IPS DF 19.7 (cell line): ENCODE results near the gene DOK3.

Source experiments
- DNase-seq: peaks from one replicate; pipeline ENCODE4 v3.0.0-alpha.2; 2013; ENCODE audit warnings: low read depth, low spot score

DOK3 gene

DNA sequence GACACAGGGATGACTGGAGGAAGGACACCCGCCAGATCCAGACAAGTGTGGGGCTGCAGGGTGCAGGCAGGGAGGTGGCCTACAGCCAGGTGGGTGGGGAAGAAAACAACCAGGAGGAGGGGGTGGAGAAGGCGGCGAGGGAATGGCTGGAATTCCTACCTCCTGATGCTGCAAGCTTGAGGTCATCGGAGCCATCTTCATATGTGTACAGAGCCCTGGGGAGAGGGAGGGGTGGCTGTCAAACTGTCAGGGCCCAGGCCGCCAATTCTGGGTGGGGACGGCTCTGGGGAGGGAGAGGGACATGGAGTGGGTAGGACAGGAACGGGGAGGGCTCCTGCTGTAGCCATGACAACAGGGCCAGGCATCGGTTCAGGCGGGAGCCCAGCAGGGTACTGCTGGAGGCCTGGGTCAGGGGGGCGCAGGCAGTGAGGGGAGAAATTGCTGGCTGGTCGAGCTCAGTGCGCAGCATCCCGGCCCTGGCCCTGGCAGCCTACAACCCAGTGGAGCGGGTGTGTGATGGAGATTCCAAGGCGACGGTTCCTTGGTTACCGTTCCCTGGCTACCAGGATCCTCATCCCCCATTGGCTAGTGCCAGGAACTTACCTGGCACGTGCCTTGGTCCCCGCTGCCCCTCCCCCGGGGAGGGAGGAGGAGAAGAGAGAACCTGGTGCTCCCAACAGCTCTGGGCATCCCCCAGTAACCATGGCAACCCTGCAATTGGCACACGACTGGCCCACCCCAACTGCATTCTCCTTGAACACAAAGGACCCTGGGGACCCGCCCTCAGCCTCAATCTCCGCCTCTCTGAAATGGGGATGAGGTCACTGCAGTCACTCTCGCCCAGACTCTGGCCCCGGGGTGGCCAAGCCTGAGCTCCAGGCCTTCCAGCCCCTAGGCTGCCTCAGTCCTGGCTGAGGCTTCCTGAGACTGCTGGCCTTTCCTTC is 40.7 kb downstream of the DOK3 start:
- no peak for DNase-seq

DNA sequence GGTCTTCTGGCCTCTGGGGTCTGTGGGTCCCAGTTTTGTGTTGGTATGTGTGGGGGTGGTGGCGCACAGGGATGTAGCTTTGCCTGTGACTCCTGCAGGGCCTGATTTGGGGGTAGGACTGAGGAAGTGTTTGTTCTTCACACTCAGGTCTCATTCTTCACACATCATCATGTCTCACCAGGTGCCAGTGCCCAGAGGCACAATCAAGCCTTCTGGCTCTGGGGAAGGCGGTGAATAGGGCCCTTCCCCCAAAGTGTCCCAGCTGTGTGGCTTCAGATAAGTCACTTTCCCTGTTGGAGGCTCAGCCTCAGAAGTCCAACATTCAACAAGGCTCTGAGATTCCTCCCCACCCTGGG is 41.3 kb downstream of the DOK3 start:
- DNase-seq: no peak

DNA sequence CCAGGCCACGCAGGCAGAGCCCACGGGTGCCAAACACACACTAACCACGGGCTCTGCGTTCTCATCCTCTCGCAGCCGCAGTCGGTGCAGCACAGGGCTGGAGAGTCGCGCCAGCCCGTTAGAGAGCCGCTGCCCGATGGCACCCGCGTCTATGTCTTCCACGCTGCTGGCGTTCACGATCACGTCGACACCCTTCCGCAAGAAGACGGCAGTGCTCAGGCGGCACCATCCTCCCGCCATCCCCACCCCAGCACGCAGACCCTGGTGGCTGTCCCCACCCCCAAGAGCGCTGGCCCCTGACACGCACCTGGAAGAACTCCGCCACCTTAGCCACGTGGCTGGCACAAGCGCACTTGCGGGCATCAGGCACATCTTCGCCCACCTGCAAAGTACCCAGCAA is 42.2 kb downstream of the DOK3 start:
- DNase-seq: no peak

DNA sequence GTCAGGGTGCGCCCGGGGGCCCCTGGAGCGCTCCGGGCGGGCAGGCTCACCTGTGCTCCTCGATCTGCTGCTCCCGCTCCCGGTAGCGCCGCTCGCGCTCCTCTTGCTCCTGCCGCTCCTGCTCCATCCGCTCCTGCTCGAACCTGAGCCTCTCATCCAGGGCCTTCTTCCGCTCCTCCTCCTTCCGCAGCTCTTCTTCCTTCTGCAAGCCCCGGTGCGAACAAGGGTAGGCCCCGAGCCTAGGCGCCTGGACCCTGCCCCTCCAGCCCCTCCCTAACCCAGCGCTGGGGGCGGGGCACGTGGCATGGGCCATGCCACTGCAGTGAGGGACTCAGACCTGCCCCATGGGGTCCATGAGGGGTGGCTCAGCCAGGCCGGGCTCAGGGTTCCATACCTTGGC is 42.8 kb downstream of the DOK3 start:
- DNase-seq: no peak

DNA sequence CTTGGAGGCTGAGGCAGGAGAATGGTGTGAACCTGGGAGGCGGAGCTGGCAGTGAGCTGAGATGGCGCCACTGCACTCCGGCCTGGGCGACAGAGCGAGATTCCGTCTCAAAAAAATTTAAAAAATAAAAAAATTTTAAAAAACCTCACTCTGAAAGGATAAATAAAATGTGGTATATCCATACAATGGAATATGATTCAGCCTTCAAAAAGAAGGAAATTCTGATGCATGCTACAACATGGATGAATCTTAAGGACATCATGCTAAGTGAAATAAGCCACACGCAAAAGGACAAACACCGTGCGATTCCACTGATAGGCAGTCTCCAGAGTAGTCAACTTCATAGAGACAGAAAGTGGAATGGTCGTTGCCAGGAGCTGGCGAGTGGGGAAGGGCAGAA is 44.6 kb downstream of the DOK3 start:
- DNase-seq: no peak

DNA sequence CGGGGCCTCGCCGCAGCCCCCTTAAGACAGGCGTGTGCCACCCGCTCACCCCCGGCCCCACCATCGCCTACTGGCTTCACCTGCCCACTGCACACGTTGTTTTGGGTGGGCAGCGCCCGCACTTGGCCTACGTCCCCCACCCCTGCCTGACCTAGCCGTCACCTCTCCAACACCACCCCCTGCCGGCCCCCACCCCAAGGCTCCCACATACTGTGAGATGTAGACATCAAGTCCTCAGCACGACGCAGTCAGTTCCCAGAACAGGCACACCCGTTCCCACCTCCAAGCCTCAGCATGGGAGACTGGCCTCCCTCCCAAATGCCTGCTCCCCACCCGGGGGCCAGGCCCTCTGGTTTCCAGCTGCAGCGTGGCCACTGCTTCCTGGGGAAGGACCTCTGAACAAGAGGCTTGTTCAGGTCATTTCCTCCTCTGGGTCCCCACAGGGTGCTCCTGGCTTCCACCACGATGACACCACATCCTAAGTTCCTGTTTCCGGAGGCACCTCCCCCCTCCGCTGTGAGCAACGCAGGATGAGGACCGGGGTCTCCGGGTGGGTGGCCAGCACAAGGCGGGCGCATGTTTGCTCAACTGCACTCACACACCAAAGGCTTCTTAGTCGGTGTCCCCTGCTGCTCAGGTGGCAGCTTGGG is 47.5 kb downstream of the DOK3 start:
- no peak for DNase-seq

DNA sequence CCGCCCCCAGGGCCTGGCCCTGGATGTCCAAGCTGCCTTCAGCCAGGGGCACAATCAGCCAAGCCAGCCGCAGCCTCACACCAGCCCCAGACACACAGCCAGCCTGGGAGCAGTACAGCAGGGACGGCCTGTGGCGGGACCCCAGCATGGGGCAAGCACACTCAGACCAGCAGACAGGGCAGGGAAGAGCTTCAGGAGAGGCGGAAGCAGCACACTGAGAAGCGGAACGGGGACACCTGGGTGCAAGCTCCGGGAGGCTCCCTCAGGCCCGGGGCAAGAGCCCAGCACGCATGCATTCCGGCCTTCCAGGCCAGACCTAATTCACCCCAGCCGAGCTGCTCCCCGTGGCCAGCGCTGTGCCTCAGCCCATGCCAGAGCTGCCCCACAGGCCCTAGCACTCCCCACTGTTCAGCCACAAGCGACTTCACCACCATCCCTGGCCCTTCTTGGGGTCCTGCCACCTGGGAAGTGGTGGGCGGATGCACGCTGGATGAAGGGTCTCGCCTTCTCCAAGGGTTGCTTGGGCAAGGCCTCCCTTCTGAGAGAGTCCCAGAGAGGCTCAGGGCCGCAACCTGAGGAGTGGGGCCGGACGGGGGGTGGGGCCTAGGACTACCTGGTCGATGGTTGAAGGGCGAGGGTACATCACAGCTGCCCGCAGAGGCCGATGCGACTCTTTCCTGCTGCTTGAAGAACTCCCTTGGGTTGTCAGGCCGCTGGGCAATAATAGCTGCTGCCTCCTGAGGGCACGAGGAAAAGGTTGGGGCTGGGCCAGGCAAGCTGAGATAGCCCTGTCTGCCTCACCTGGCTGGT is 49.6 kb downstream of the DOK3 start:
- no peak for DNase-seq

DNA sequence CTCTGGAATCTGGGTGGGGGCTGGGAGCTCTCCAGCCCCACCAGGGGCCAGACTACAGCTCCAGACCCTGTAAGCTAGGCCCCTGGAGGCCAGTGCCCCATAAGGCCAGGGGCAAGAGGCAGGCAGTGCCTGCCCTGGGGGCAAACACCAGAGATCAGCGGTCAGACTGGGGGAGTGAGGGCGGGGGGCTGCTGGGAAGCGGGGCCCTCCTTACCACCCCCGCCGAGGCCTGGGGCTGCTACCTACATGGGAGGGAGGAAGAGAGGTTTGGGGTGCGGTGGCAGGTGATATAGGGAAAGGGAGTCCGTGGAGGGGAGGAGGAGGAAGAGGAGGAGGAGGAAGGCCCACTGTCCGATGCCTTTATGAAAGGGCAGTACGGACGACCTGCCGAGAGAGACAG is 50.3 kb downstream of the DOK3 start:
- no peak for DNase-seq

DNA sequence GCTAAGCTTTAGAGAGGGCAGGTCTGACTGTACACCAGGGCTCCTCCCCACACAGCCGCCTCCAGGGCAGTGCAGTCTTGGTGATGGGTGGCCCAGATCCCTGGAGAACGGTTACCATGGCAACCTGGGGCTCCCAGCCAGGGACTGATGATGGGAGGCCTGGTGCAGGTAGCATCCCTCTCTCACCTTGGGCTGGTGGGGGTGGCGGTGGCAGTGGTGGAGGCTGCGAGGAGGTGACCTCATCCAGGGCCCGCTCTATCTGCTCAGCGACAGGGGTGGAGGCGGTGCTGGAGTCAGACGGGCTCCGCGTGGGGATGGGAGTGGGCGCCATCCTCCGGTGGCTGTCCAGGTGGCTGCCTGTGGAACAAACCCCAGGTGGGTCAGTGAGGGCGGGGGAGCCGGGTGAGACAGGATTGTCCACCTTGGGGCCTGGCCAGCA is 50.7 kb downstream of the DOK3 start:
- no peak for DNase-seq

DNA sequence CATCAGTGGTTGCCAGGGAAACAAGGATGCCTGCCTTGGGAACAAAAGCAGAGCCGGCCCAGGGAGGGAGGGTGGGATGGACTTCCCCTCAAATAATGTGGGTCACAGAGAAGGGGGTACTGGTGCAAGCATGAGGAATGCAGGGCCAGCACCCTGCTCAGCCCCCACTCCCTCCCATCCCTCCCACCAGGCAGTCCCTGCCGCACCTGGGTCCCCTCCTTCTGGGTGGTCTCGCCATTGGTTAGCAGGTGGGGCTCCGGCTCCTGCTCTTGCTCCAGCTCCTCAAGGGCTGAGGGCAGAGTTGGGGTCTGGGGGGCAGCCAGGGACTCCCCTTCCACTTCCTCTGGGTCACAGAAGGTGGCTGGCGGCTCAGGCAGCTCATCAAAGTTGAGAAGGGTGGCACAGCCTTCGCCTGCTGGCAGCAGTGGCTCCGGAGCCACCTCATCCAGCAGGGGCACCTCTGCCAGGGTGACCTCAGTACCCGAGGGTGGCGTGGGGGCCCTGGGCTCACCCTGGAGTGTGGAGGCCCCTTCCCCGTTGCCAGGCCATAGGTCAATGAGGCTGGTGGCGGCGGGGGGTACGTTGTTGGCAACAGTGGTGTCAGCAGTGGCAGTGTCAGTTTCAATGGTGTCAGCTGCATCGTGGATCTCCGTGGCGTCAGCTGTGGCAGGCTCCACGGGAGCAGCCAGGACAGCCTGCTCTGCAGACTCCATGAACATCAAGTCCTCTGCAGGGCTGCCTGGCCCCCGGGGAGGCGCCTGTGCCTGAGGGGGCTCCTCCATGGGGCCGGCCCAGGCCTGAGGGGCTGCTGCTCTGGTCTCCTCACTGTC is 51.6 kb downstream of the DOK3 start:
- no peak for DNase-seq

DNA sequence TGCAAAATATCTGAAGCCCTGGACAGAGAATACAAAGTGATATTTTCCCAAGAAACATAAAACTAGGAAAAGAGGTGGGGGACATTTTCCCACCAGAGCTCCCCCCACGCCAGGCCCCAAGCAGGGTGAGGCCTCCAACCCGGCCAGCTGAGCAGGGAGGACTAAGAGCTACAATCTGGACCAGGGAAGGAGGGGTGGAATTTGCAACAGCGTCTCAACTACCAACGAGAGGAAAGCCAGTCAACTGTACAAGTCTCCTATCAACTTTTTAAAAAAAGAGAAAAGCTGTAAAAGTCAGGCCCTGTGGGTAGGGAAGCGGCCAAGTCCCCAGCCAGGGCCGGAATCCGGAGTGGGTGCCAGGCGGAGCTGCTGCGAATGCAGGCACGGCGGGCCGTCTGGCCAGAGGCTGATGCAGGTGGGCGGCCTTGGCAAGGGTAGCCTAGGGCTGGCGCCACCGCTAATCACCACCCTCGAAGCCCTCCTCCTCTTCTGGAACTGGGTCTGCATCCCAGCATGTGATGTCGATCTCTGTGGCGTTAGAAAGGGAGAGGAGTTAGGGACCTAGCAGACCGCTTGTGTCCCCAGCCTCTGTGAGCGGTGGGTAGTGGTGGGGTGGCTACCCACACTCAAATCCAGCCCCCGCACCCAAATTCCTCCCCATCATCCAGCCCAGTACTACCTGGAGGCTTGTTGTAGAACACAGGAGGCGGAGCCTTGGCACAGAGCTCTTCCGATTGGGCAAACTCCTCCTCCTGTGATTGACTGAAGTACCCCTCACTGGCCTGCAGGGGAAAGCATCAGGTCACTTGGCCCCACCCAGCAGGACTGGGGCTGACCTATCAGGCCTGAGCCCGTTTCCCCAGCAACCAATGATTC is 52.4 kb downstream of the DOK3 start:
- DNase-seq: peak; percentile 95

DNA sequence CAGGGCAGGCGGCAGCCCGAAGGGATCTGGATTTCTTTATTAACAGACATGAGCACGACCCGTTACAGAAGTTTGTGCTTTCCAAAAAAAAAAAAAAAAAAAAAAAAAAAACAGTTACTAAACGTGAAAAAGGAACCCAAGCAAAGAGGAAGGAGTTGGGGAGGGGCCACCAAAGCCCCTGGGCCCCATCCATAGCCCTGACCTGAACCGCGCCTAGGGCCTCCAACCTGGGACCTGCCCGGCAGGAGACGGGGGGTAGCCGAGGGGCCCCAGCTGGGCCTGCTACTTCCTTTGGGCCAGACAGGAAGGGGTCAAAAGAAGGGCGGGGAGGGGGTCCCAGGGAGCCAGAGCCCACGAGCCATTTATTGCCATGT is 53.0 kb downstream of the DOK3 start:
- no peak for DNase-seq

DNA sequence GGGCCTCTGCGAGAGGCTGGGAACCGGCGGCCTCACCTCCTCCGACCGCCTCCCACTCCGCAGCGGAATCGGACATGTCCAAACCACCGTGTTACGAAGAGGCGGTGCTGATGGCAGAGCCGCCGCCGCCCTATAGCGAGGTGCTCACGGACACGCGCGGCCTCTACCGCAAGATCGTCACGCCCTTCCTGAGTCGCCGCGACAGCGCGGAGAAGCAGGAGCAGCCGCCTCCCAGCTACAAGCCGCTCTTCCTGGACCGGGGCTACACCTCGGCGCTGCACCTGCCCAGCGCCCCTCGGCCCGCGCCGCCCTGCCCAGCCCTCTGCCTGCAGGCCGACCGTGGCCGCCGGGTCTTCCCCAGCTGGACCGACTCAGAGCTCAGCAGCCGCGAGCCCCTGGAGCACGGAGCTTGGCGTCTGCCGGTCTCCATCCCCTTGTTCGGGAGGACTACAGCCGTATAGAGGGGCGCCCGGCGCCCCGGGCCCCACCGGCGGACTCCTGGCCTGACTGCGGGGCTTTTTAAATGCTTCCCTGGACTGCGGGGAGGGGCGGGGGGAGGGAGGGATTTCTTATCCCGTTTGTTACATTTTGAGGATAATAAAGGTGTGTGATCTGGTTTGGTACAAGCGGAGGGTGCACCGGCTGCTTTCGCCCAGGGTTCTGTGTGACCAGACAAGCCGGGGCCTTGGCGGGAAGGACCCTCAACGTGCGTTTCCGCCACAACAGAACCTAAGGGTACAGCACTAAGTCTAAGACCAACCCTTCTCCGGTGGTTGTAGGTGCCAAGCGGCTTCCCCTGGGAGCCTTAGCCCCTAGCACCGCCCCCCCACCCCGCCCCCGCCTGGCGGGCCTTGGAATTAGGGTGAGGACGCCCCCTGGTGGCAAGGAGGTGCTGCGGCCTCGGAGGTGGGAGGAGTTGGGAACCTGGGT is 53.7 kb downstream of the DOK3 start:
- DNase-seq: no peak

DNA sequence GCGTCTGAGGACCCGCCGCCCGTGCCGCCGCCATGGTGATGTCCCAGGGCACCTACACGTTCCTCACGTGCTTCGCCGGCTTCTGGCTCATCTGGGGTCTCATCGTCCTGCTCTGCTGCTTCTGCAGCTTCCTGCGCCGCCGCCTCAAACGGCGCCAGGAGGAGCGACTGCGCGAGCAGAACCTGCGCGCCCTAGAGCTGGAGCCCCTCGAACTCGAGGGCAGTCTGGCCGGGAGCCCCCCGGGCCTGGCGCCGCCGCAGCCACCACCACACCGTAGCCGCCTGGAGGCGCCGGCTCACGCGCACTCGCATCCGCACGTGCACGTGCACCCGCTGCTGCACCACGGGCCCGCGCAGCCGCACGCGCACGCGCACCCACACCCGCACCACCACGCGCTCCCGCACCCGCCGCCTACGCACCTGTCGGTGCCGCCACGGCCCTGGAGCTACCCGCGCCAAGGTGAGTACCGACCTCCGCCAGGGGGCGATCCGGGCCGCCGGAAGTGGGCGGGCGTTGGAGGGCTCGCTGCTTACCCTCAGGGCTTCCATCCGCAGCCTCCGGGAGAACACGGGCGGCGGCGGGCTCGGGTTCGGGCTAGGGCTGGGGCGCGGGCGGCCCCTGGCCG is 54.5 kb downstream of the DOK3 start:
- no peak for DNase-seq

DNA sequence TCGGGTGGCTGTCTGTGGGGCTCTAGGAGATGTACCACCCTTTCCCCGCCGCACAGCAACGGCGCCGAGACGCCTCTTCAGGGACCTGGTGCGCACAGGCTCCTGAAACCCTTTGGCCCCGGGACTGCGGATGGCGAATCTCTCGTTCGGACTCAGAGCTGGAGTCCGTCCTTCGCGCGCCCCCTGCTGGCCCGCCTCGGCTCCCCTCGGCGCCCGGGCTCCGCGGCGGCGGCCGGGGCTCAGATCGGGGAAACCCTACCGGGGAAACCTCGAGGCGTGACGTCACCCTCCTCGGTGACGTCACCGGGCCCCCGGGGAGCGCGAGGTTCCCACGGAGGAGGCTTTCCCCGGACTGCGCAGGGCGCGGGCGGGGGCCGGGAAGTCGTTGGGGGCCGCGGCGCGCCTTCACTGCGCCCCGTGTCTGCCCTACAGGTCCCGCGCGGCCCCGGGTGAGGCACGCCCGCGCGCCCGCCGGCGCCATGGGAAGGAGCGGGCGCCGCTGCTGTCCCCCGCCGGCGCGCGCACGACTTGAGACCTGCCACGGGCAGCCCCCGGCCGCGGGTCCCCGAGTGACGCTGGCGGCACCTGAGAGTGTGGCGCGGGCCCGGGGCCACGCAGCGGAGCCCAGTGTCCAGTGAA is 55.1 kb downstream of the DOK3 start:
- no peak for DNase-seq

DNA sequence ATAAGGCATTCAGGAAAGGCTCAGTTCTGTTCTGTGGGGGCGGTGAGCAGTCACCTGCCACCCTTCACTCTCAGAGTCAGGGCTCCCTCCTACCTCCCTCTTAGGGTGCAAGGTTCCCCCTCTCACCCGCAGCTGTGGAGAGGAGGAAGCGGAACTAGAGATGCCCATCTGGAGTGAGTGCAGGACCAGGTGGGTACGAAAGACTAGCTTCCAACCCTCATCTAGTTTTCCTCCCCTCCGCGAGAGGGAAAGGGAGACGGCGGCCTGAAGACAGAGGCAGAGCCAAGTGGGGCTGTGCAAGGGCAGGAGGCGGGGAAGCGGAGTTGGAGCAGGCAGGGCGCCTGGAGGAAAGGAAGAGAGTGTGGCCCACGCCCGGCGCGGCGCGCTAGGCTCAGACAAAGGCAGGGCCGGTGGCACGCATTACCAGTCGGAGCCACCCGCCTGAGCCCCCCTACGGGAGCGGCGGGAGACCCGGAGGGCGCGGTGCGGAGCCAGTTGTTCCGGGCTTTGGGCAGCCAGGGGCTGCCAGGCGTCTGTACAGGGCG is 55.7 kb downstream of the DOK3 start:
- no peak for DNase-seq

DNA sequence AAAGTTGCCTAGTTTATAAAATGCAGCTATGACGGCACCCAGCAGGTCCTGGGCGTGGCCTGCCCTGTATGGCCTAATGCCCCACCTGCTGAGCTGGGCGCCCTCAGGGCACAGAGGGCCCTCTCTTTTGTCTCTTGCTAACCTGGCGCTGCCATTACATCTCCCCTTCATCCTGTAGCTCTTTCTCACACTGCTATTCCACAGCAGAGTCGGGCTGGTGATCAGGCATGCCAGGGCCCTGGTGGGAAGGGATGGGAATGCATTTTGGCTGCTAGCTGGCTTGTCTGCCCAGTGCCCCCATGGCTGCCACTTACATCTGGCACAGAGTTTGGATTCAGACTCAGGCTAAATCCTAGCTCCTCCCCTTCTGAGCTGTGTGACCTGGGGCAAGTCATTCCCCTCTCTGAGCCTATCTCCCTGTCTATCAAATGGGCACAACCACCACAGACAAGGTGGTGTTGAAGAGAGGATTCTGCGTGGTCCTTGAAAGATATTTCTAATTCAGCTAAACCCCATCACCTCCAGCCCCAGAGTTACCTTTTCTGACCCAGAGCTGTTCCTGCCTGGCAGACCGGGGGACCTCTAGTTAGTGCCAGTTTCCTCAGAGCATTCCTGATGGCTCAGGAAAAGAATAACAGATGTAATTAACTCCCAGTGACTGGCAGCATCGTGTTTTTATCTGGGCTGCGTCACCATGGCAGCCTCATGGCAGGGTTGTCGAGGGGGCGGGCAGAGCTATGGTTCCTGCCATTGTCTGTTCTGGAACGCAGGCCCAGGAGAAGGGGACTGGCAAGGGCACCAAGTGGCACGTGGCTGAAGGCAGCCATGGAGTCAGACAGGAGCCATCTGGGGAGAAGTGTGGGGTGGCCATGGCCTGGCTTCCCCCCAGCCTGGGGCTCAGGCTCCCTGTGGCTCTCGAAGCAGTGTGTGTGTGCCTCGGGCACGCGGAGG is 56.7 kb downstream of the DOK3 start:
- no peak for DNase-seq
